Measurements from ENCODE around the gene HMGN5. TPM values are rescaled to one million over a fixed set of nuclear protein-coding genes. Genes with fewer than 3 reads are reported as not detected.

HMGN5 gene
- total and polyA plus RNA-seq, 2 of the 8 experiments (the other 6 are each of a cell fraction or from before 2014, with no cell fraction given): 6.0 to 20.4 TPM

DNA sequence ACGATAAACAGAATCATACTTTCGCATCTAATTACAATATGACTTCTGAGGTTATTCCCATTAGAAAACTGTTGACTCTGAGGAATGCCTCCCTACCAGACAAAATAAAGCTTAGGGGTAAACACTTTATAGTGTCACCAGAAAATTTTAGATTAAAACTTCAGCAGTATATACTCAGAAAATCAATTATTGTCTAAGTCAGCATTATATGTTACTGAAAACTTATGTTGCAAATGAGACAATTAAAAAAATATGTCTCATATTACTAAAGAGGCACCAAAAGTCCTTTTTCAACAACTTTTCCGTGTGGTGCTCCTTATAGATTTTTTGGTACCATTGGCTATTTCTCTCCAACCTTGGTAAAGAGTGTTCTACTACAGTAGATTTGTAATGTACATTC, 91.4 kb downstream of the HMGN5 start:
- Histone ChIP-seq H3K4me3 (ENCODE audit: extremely low read depth in 1 of 4, insufficient read depth in 2 of 4, low read depth in 3 of 4, low read length in 4 of 4) (no peak overlapping the region), H3K23ac (ENCODE audit: insufficient read length) (no peak overlapping the region), H4K20me1 (replicated peaks in 1 of 2; ENCODE audit: control insufficient read depth in 1 of 2, insufficient read depth in 2 of 2, low read length in 2 of 2) (no peaks in the 10 kb centered on the region), H3K9ac (replicated peaks in 1 of 4; ENCODE audit: extremely low read depth in 1 of 4, low read depth in 3 of 4, low read length in 3 of 4) (no peak overlapping the region), H3K23me2 (ENCODE audit: low read depth, low read length) (no peaks in the 10 kb centered on the region), H3K56ac (replicated peaks; ENCODE audit: insufficient read length, low read depth, low read length) (no peak overlapping the region), H4K91ac (replicated peaks; ENCODE audit: insufficient read length, low read length) (no peak overlapping the region), H3K4me1 (replicated peaks in 1 of 4; ENCODE audit: control insufficient read depth in 3 of 4, insufficient read depth in 4 of 4, low read length in 3 of 4) (no peaks in the 10 kb centered on the region), H2BK5ac (ENCODE audit: low read depth, low read length) (no peak overlapping the region), H2BK12ac (ENCODE audit: low read depth, low read length) (no peak overlapping the region), H4K8ac (ENCODE audit: extremely low read depth, insufficient read depth, low read length) (no peak overlapping the region), H2AK5ac (ENCODE audit: low read depth, low read length) (no peak overlapping the region), H2BK20ac (ENCODE audit: low read length) (no peak overlapping the region), H3K14ac (ENCODE audit: insufficient read length) (no peak overlapping the region), H3K79me1 (ENCODE audit: low read depth, low read length) (no peaks in the 10 kb centered on the region), H3K27me3 (replicated peaks in 1 of 4; ENCODE audit: control insufficient read depth in 3 of 4, extremely low read depth in 1 of 4, insufficient read depth in 3 of 4, low read length in 3 of 4) (no peaks in the 10 kb centered on the region), H2BK15ac (ENCODE audit: low read length) (no peak overlapping the region), H2AFZ (ENCODE audit: low read length) (no peak overlapping the region), H3K4ac (replicated peaks; ENCODE audit: insufficient read length, low read depth, low read length) (no peak overlapping the region), H3K9me3 (ENCODE audit: insufficient read depth in 2 of 2, low read depth in 1 of 2, low read length in 1 of 2) (peaks cover 0 to 8% of the 10 kb centered on the region in 2 experiments; a peak in 1 of 4 replicates), H3K18ac (ENCODE audit: extremely low read depth, low read length) (no peak overlapping the region), H3K36me3 (ENCODE audit: control insufficient read depth in 2 of 4, insufficient read depth in 4 of 4, low read length in 3 of 4) (no peaks in the 10 kb centered on the region), H3K4me2 (ENCODE audit: insufficient read depth in 1 of 2, low read depth in 2 of 2, low read length in 2 of 2) (no peak overlapping the region), H3K79me2 (ENCODE audit: control insufficient read depth in 1 of 2, insufficient read depth in 2 of 2, low read length in 2 of 2) (no peaks in the 10 kb centered on the region), H4K5ac (ENCODE audit: insufficient read length, low read depth, low read length) (no peak overlapping the region), H3K27ac (ENCODE audit: low read depth, low read length) (no peak overlapping the region), H2BK120ac (replicated peaks; ENCODE audit: low read depth, low read length) (no peak overlapping the region)
- no peak for TF ChIP-seq POLR2AphosphoS5 (IDR thresholded peaks at IDR 0.05; ENCODE audit: low read depth, low read length)
- no peak for TF ChIP-seq BCL11A (IDR thresholded peaks at IDR 0.05; ENCODE audit: low read depth in 2 of 2, low read length in 2 of 2)
- no peak for TF ChIP-seq CEBPB (IDR thresholded peaks at IDR 0.05; ENCODE audit: low read depth, low read length)
- no peak for TF ChIP-seq CBX8 (IDR thresholded peaks at IDR 0.05; ENCODE audit: borderline replicate concordance, low read depth, low read length)
- TF ChIP-seq ZNF274 (IDR thresholded peaks at IDR 0.05; ENCODE audit: borderline replicate concordance, extremely low read depth, low read length): no peak
- FAIRE-seq (no peak), DNase-seq (ENCODE audit: low read depth in 1 of 2, low spot score in 2 of 2) (no peak)
- CTCF ChIA-PET (ENCODE audit: partially characterized antibody): no interaction called here
- POLR2A ChIA-PET (ENCODE audit: partially characterized antibody): no interaction called here
- WGBS, 2 experiments (ENCODE audit: extremely low coverage in 1 of 2, insufficient coverage in 1 of 2, insufficient read length in 1 of 2, insufficient replicate concordance in 2 of 2, low coverage in 1 of 2, low lambda C conversion rate in 2 of 2, missing lambda C conversion rate in 1 of 2): 94% methylated on average over 2 of the region's 3 CpGs; no CpG with 5 or more reads in 1 of the 2 experiments

Measured in H1 (cell line).